OCI-LY1 (cell line): ENCODE data around the gene TDRD5.

ENCODE experiments used
- CTCF ChIP-seq: fragments of 200-600 bp; sonication (generic), shearing (Covaris generic); IDR thresholded peaks from 2 replicates; pipeline ENCODE4 v1.5.1; 2017; ENCODE audit warnings: mild to moderate bottlenecking, antibody characterized with exemption, low read length, moderate library complexity, mixed read lengths
- EZH2 ChIP-seq: fragments of 200-600 bp; sonication (generic), shearing (Covaris generic); IDR thresholded peaks from 2 replicates; pipeline ENCODE4 v1.8.0; 2017; ENCODE audit warnings: borderline replicate concordance, mixed run types, mild to moderate bottlenecking, antibody characterized with exemption, low read length, moderate library complexity, mixed read lengths

GRCh38 chr1:179590671-179591070 lies 961 bp upstream of the TDRD5 start:
- TF ChIP-seq EZH2: no peak
- TF ChIP-seq CTCF: no peak
